ENCODE results near the gene STX2.

STX2 gene

DNA sequence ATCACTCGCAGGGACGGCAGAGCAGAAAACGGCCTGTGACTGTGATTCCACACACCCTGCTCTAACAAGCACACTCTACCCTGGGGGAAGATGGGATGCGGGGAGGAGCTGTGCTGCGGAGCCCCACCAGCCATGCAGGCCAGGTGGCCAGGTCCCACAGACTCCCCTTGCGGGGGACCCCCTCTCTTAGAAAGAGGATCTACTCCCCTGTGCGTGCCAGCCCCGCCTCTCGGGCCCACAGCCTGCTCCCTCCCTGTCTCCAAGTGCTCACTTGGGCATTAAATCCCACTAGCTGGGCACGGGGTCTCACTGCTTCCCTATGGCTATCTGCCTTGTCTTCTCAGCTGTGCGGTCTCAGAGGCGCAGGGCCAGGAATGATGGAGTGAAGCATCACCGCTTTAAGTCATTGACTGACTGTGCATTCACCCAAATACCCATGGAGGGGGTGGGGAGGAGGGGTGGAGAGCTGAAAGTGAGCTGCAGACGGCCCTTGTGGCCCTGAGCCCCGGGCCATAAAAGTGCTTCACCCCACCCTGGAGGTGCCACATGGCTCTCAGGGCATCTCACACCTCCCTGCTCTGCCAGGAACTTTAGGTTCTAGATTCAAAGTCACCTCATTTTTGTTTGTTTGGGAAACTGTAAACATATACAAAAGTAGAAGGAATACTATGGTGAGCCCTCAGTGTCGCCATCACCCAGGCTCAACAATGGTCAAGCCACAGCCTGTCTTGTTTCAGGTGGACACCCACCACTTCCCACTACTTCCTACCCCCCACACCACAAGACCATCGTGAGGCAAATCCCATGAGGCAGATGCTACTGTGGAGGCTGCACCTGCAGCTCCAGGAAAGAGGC, 9.4 kb downstream of the STX2 start:
- Mint-ChIP-seq H3K36me3 (ENCODE audit: low read depth) (peaks cover under 1% of the 10 kb centered on the region), H3K27me3 (ENCODE audit: low read depth) (no peaks in the 10 kb centered on the region), H3K27ac (no peak overlapping the region), H3K4me1 (ENCODE audit: low read depth) (peaks cover 7% of the 10 kb centered on the region), H3K9me3 (no peaks in the 10 kb centered on the region), H3K4me3 (no peak overlapping the region)

DNA sequence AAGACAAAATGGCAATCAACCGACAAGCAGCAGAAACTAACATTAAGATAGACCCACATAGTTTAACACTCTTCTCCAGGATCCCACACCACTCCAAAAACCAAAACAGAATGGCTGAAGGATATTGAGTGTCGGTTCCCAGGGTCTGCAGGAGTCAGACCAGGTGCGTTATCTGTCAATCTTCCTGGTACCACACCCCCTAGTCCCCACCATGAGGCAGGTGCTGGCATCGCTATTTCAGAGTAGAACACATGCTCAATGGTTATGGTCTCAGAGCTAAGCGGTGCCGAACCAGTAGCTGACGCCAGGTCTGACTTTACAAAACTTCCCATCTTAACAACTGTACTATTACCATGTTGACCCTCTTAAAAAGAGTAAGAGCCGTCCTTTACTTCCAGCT, 10.2 kb downstream of the STX2 start:
- H3K27ac Mint-ChIP-seq, result no peak overlapping the region
- H3K4me1 Mint-ChIP-seq (ENCODE audit: low read depth), result peaks cover 7% of the 10 kb centered on the region
- H3K27me3 Mint-ChIP-seq (ENCODE audit: low read depth), result no peaks in the 10 kb centered on the region
- no peaks in the 10 kb centered on the region for H3K9me3 Mint-ChIP-seq
- H3K4me3 Mint-ChIP-seq, result no peak overlapping the region
- peaks cover 3% of the 10 kb centered on the region for H3K36me3 Mint-ChIP-seq (ENCODE audit: low read depth)

DNA sequence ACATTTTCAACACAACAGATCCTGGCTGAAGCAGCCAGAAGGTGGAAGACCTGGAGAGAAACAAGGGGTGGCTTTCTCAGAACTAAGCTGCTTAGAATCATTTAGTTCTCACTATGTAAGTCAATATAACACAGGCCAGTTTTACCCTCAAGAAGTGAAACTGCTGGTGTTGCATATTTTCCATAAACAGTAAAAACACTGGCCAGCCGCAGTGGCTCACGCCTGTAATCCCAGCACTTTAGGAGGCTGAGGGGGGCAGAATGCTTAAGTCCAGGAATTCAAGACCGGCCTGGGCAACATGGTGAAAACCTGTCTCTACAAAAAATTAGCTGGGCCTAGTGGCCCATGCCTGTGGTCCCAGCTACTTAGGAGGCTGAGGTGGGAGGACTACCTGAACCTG, 11.6 kb downstream of the STX2 start:
- Mint-ChIP-seq H3K27ac (no peak overlapping the region), H3K27me3 (ENCODE audit: low read depth) (no peaks in the 10 kb centered on the region), H3K36me3 (ENCODE audit: low read depth) (peaks cover 5% of the 10 kb centered on the region), H3K4me1 (ENCODE audit: low read depth) (peaks cover 7% of the 10 kb centered on the region), H3K4me3 (no peak overlapping the region), H3K9me3 (no peaks in the 10 kb centered on the region)

DNA sequence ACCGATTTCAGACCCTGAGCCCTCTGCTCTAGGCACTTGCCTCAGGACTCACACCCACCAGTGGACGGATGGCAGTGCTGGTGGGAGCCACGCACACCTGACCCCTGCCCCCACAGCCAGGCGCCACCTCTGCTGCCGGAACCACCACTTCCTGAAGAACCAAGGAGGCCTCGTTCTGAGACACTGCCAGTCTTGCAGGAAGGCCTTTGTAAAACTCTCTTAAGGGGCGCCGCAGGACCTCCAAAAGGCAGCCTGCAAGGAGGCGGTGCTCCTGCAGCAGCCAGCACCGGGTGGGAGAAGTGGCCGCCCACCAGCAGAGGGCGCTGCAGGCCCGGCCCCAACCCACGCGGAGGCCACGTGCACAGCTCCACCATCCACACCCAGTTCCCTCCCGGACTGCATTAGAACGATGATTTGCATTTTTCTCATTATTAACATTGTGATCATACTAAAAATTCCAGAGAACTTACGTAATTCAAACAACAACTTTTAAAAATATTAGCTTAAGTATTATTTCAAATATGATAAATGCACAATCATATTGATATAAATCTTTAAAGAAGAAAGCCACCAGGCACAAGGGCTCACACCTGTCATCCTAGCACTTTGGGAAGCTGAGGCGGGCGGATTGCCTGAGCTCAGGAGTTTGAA, 12.8 kb downstream of the STX2 start:
- H3K4me3 Mint-ChIP-seq, result no peak overlapping the region
- H3K36me3 Mint-ChIP-seq (ENCODE audit: low read depth), result peaks cover 7% of the 10 kb centered on the region
- H3K27me3 Mint-ChIP-seq (ENCODE audit: low read depth), result no peaks in the 10 kb centered on the region
- H3K27ac Mint-ChIP-seq, result no peak overlapping the region
- no peaks in the 10 kb centered on the region for H3K9me3 Mint-ChIP-seq
- peaks cover 6% of the 10 kb centered on the region for H3K4me1 Mint-ChIP-seq (ENCODE audit: low read depth)

DNA sequence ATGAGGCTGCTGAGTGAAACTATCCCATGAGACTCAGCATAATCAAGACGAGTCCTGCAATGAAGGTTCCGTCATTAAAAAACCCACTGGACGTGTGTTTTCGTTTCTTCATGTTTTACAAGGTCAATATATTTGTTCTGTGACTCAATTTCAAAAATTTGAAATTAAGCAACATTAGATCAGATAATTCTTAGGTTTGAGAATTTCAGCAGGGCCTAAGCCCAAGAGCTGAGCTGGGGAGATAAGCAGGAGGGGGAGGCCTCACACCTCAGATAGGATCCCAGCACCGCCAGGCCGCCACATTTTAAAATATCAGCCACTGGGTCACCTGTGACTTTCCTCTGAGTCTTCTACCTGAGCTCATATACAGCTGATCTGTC, 13.3 kb downstream of the STX2 start:
- no peaks in the 10 kb centered on the region for H3K27me3 Mint-ChIP-seq (ENCODE audit: low read depth)
- H3K36me3 Mint-ChIP-seq (ENCODE audit: low read depth), result peaks cover 9% of the 10 kb centered on the region
- H3K9me3 Mint-ChIP-seq, result no peaks in the 10 kb centered on the region
- no peak overlapping the region for H3K4me3 Mint-ChIP-seq
- no peak overlapping the region for H3K27ac Mint-ChIP-seq
- H3K4me1 Mint-ChIP-seq (ENCODE audit: low read depth), result peaks cover 6% of the 10 kb centered on the region

DNA sequence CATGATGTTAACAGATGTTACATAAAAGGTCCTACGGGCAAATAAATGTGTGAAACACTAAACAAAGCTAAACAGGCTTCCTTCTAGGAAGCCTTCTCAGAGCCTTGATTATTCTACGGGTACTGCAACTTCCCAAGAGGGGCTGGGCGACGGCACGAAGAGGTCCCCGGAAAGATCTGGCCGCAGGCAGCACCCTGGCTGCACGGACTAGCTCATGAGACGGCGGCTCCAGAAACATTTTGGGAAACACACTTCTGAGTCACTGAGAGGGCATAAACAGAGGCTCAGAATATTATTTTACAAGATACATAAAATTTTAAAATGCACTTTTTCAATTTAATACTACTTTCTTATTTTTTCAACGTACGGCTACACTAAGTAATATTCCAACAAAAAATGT, 19.4 kb downstream of the STX2 start:
- H3K4me3 Mint-ChIP-seq, result no peak overlapping the region
- H3K36me3 Mint-ChIP-seq (ENCODE audit: low read depth), result peaks cover 11% of the 10 kb centered on the region
- no peaks in the 10 kb centered on the region for H3K27me3 Mint-ChIP-seq (ENCODE audit: low read depth)
- H3K27ac Mint-ChIP-seq, result no peak overlapping the region
- no peaks in the 10 kb centered on the region for H3K9me3 Mint-ChIP-seq
- H3K4me1 Mint-ChIP-seq (ENCODE audit: low read depth), result peaks cover 7% of the 10 kb centered on the region

DNA sequence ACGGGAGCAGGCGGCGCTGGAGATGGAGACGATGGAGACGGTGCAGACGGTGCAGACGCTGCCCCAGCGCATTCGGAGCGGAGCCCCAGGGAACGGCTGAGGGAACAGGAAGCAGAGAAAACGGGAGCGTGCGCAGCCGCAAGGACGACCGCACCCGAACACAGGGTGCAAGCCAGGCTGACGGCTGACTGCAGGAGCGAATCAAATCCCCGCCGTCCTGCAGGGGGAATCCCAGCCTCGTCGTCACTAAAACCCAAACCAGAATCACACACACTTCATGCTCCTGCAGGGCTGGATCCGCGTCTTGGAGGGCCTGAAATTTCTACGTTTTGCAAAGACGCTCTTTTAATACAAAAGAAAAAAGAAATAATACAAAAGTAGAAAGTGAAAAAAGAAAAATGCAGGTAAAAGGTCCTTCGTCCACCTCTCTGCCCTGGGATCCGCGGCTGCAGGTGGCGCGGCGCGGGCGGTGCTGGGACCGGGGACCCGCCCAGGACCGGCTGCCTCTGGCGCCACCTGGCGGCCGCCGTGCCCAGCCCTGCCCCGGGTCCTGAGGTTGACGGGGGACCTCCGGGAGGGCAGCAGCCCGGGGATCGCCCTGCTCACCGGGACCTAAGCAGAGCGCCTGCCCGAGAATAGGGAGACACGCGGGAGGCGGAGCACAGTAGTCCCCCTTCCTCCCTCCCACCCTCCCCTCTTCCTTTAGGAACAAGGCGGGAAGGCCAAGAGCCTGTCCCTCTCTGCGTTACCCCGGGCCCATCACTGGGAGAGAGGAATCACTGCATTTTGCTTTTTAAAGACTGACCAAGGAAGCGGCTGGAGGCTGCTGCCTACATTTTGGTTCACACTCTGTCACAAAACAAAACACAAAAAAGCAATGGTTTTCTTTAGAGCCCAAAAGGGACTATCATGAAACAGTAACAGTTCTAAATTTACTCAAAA, 20.1 kb downstream of the STX2 start:
- Mint-ChIP-seq H3K27me3 (ENCODE audit: low read depth) (no peaks in the 10 kb centered on the region), H3K36me3 (ENCODE audit: low read depth) (peaks cover 9% of the 10 kb centered on the region), H3K4me1 (ENCODE audit: low read depth) (peaks cover 7% of the 10 kb centered on the region)

DNA sequence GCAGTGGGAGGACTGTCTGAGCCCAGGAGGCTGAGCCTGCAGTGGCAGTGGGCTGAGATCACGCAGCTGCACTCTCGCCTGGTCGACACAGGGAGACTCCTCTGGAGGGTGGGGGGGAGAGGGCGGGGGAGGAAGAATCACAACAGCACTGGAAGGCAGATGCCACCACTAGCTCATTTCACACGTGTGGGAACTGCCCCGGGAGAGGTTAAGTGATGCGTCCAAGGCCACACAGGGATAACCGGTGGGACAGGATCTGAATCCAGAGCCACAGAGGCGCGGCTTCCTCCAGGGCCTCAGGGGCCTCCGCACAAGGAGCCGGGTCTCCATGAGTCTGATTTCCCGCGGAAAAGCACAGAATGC, 20.8 kb downstream of the STX2 start:
- Mint-ChIP-seq H3K4me3 (peak overlapping the region; percentile 80), H3K4me1 (ENCODE audit: low read depth) (peaks cover 7% of the 10 kb centered on the region), H3K27ac (peak overlapping the region; percentile 17), H3K27me3 (ENCODE audit: low read depth) (no peaks in the 10 kb centered on the region), H3K9me3 (no peaks in the 10 kb centered on the region), H3K36me3 (ENCODE audit: low read depth) (peaks cover 6% of the 10 kb centered on the region)

More for the DNA sequence above, 20.1 kb downstream of the STX2 start:
- H3K4me3 Mint-ChIP-seq, result peak overlapping the region; percentile 80
- H3K27ac Mint-ChIP-seq, result peak overlapping the region; percentile 17
- no peaks in the 10 kb centered on the region for H3K9me3 Mint-ChIP-seq

DNA sequence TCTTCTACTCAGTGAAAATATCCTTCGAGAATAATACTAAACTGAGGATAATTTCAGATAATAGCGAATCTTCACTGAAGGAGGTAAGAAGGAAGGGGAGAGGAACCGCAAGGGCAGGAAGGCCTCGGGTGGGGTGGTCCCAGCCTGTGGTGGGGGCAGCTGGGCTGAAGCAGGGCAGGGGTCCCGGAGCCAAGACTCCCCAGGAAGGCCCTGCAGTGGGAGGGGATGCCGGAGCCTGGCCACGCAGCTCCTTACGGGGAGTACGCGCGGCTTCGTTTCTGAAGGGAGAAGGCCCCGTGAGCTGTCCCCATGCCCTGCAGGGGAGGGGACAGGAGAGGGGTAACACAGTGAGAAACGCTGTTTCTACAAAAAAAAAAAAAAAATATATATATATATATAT, 21.2 kb downstream of the STX2 start:
- peak overlapping the region; percentile 40 for H3K4me3 Mint-ChIP-seq
- peaks cover 6% of the 10 kb centered on the region for H3K36me3 Mint-ChIP-seq (ENCODE audit: low read depth)
- H3K27ac Mint-ChIP-seq, result no peak overlapping the region
- H3K27me3 Mint-ChIP-seq (ENCODE audit: low read depth), result no peaks in the 10 kb centered on the region
- H3K9me3 Mint-ChIP-seq, result no peaks in the 10 kb centered on the region
- H3K4me1 Mint-ChIP-seq (ENCODE audit: low read depth), result peaks cover 7% of the 10 kb centered on the region

DNA sequence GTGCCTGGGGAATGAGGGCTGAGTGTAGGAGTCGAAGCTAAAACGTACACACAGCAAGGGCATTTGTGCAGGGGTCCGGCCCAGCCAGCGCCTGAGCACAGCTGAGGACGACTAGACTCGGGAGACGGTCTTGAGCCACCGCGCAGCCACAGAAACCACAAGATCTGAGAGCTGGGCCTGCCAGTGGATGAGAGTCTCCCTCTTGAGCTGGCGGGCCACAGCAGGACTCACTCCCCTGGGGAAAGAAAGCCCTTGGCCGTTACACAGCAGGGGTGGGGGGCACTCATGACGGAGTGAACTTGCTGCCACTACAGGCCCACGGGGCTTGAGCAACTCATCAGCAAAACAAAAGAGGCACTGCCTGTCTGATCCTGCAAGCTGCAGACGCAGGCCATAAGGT, 23.0 kb downstream of the STX2 start:
- H3K27me3 Mint-ChIP-seq (ENCODE audit: low read depth), result no peaks in the 10 kb centered on the region
- peaks cover 7% of the 10 kb centered on the region for H3K4me1 Mint-ChIP-seq (ENCODE audit: low read depth)
- peaks cover 8% of the 10 kb centered on the region for H3K36me3 Mint-ChIP-seq (ENCODE audit: low read depth)
- no peak overlapping the region for H3K27ac Mint-ChIP-seq
- H3K4me3 Mint-ChIP-seq, result no peak overlapping the region
- no peaks in the 10 kb centered on the region for H3K9me3 Mint-ChIP-seq

DNA sequence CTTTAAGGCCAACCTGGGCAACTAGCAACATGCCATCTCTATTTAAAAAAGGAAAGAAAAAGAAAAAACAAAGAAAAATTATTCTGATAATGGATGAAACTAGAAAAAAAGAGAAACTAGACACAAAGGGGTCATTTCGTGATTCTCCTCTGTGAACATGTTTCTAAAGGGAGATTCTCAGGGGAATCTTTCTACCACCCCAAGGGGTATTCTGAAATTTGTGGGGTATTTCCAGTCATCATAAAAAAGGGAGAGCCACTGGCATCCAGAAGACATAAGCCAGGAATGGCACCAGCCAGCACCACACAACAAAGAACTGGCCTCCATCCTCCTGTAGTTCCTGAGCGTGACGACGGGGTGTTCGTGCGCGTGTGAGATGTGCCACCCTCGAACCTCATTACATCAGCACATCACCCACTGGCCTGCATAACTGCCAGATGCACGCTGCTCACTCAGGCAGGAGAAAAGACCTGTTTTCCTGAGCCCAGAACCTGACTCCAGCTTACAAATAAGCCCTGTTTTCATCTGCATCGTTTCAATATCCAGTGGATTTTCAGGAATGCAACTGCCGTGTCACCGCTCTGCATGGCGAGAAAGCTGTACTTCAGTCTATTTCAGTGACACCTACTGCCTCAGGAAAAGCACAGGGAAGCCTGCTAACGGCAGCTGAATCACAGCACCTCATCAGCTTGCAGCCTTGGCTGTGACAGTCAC, 23.9 kb downstream of the STX2 start:
- H3K4me1 Mint-ChIP-seq (ENCODE audit: low read depth), result peaks cover 7% of the 10 kb centered on the region
- H3K27me3 Mint-ChIP-seq (ENCODE audit: low read depth), result no peaks in the 10 kb centered on the region
- H3K36me3 Mint-ChIP-seq (ENCODE audit: low read depth), result peaks cover 5% of the 10 kb centered on the region
- H3K27ac Mint-ChIP-seq, result no peak overlapping the region
- H3K9me3 Mint-ChIP-seq, result no peaks in the 10 kb centered on the region
- H3K4me3 Mint-ChIP-seq, result no peak overlapping the region

DNA sequence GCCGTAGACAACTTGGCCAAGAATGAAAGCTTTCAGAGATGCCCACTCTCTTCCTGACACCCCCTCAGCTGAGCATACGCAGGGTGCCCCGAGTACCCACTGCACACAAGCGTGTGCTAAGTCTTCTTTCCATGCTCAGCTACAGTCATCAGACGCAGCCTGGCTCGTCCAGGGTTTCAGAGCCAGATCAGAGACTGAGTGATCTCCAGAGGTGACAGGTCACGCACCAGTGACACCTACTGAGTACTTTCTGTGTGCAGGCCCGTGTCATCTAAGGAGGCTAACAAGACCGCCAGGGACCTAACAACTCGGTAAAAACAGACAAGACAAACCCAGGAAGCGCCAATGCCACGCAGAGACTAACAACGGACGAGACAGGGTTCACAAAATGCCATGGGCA, 25.1 kb downstream of the STX2 start:
- H3K9me3 Mint-ChIP-seq, result no peaks in the 10 kb centered on the region
- no peak overlapping the region for H3K4me3 Mint-ChIP-seq
- H3K4me1 Mint-ChIP-seq (ENCODE audit: low read depth), result peaks cover 7% of the 10 kb centered on the region
- H3K27ac Mint-ChIP-seq, result no peak overlapping the region
- H3K36me3 Mint-ChIP-seq (ENCODE audit: low read depth), result peaks cover 5% of the 10 kb centered on the region
- no peaks in the 10 kb centered on the region for H3K27me3 Mint-ChIP-seq (ENCODE audit: low read depth)

DNA sequence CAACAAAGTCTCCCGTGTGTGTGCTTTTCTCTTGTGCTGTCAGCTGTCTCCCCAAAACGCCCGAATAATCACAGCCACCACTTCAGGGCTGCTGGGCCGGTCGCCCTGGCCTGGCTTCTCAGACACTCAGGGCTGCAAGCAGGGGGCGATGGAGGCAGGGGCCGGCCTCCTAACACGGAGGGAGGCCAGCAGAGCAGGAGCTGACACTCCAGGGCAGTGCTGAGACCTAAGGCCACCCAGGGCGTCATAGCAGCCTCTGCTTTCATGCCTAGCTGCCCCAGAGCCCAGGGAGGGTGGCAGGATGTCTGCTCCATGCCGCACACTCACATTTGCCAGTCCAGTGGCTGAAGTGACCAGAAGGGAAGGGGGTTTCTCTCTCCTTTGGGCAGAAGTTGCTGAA, 25.6 kb downstream of the STX2 start:
- no peak overlapping the region for H3K27ac Mint-ChIP-seq
- H3K36me3 Mint-ChIP-seq (ENCODE audit: low read depth), result peaks cover 5% of the 10 kb centered on the region
- no peak overlapping the region for H3K4me3 Mint-ChIP-seq
- H3K9me3 Mint-ChIP-seq, result no peaks in the 10 kb centered on the region
- H3K27me3 Mint-ChIP-seq (ENCODE audit: low read depth), result no peaks in the 10 kb centered on the region
- peaks cover 4% of the 10 kb centered on the region for H3K4me1 Mint-ChIP-seq (ENCODE audit: low read depth)

DNA sequence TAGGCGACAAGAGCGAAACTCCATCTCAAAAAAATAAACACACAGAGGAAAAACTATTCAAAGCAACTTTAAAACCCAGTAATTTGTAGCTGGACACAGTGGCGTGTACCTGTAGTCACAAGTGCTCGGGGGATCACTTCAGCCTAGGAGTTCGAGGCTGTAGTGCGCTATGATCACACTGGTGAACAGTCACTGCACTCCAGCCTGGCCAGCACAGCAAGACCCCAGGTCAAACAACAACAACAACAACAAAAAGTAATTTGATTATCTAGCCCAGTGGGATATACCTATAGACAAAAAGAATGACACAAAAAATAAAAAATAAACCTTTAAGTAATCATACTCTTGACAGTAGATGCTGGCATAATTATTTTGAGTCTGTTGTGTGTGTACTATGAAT, 29.3 kb downstream of the STX2 start:
- no peaks in the 10 kb centered on the region for H3K27me3 Mint-ChIP-seq (ENCODE audit: low read depth)
- H3K36me3 Mint-ChIP-seq (ENCODE audit: low read depth), result peaks cover 30% of the 10 kb centered on the region
- H3K9me3 Mint-ChIP-seq, result peaks cover 4% of the 10 kb centered on the region
- H3K4me1 Mint-ChIP-seq (ENCODE audit: low read depth), result peaks cover 5% of the 10 kb centered on the region
- no peak overlapping the region for H3K27ac Mint-ChIP-seq
- no peak overlapping the region for H3K4me3 Mint-ChIP-seq
